Astrocyte of the spinal cord (primary cell): Measurements from ENCODE around the gene COL4A6.

ENCODE experiments used
- DNase-seq: peaks from one replicate; pipeline ENCODE4 v3.0.0; 2011; ENCODE audit warnings: low read depth, low spot score
- H3K4me3 ChIP-seq: 2 replicates; pipeline ENCODE4 v1.5.1; 2011; ENCODE audit warnings: low read depth, mild to moderate bottlenecking, low read length, moderate library complexity
- CTCF ChIP-seq: IDR thresholded peaks from 2 replicates; pipeline ENCODE4 v1.5.1; 2012; ENCODE audit warnings: low read depth, mild to moderate bottlenecking, low read length, inconsistent platforms
- in situ Hi-C: cut with HindIII; loops from 2 replicates; pipeline ENCODE4 v1.10.0; 2017; ENCODE audit warnings: low sequenced_read_pairs

COL4A6 gene

GRCh38 chrX:108132034-108132433 is 306.2 kb downstream of the COL4A6 start:
- no peak overlapping the region for H3K4me3 ChIP-seq

DNA sequence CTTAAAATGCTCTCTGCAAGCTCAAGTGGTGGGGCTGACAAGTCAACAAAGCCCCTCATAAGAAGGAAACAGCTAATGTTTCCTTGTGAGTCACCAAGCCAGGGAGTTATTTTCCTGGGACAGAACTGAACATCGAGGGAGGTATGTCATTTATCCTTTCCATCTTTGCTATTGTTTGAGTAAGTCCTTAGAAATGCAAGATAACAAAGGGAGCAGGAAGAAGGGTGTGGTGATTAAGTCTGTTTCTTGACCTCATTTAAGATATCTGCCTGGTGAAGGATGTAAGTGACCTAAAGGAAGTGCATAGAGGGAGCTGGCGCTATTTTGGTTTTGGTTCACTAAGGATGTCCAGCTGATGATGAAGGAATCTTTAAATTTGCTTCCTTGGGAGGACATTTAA is 306.8 kb downstream of the COL4A6 start:
- in situ Hi-C loops, result no loop called here
- H3K4me3 ChIP-seq, result no peak overlapping the region
- no peak for TF ChIP-seq CTCF
- peak; percentile 19 for DNase-seq

More at GRCh38 chrX:108132034-108132433, 306.2 kb downstream of the COL4A6 start:
- DNase-seq, result no peak
- in situ Hi-C loops, result no loop called here
- no peak for TF ChIP-seq CTCF

- H3K4me3 ChIP-seq, result no peak overlapping the region
- in situ Hi-C loops, result no loop called here
- DNase-seq, result no peak
- TF ChIP-seq CTCF, result no peak
Observed at GRCh38 chrX:108130889-108131288, 307.3 kb downstream of the COL4A6 start.

GRCh38 chrX:108127152-108127551 is 311.1 kb downstream of the COL4A6 start:
- TF ChIP-seq CTCF, result no peak
- H3K4me3 ChIP-seq, result no peak overlapping the region
- in situ Hi-C loops, result no loop called here
- no peak for DNase-seq

GRCh38 chrX:108126661-108127060 is 311.6 kb downstream of the COL4A6 start:
- DNase-seq, result no peak
- no peak for TF ChIP-seq CTCF
- H3K4me3 ChIP-seq, result no peak overlapping the region
- in situ Hi-C loops, result no loop called here

DNA sequence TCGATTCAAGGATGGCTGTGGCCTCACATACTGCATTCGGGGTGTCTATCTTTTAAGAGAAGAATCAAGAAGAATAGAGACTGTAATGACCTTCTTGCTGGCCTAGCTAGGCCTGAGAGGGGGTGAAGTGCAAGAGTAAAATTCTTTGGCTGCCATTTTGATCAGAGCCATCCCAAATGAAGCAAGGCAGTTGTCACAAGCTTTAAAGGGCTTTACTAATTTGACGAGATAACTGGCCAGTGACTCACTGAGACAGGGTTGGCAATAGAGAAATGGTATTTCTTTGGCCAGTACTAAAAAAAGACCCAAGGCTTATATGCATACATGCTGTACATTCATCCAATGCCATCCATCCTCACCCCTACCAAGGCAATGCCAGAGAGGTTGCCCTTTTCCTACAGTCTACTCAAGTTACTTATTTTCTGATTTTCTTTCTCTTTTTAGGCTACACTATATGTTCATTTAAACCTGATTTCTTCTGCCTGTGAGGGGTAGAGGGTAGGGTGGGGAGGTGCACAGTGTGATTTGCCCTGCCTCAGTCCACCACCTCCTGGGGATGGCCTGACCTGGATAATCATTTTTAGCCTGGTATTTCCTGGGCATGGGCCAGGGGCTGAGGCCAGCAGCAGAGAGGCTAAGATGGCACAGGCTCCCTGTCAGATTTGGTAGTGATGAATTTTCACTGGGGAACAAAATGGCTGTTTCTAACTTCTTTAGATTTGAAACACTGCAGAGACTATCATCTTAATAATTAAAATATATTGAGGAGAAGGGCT is 314.4 kb downstream of the COL4A6 start:
- in situ Hi-C loops, result no loop called here
- no peak for DNase-seq
- no peak for TF ChIP-seq CTCF
- no peak overlapping the region for H3K4me3 ChIP-seq
